ENCODE data around the gene RCL1. TPM values are rescaled to one million over a fixed set of nuclear protein-coding genes. Genes with fewer than 3 reads are reported as not detected.
A peak's percentile ranks its signal among the peaks of the same experiment; 100 is the strongest.

The RCL1 gene
- total RNA-seq, 1 experiment from 2014 or later = 34.4 TPM

GRCh38 chr9:4784403-4784802 is 8.3 kb upstream of the RCL1 start:
- no peak overlapping the region for H3K4me2 ChIP-seq (ENCODE audit: insufficient read depth, insufficient read length, low read length)
- H3K4me1 ChIP-seq (ENCODE audit: insufficient read depth, low read length) = no peaks in the 10 kb centered on the region
- H2BK15ac ChIP-seq (ENCODE audit: low read depth, low read length) = no peak overlapping the region
- H3K9ac ChIP-seq (ENCODE audit: extremely low read depth, insufficient read length, low read length) = no peak overlapping the region
- no peaks in the 10 kb centered on the region for H3K27me3 ChIP-seq (ENCODE audit: insufficient read depth, low read length)
- no peaks in the 10 kb centered on the region for H3K79me2 ChIP-seq (ENCODE audit: insufficient read depth, low read length)
- H2AK5ac ChIP-seq (ENCODE audit: insufficient read length, low read length) = no peak overlapping the region
- H3K4me3 Mint-ChIP-seq = no peak overlapping the region
- no peaks in the 10 kb centered on the region for H3K79me1 ChIP-seq (ENCODE audit: insufficient read depth, low read depth, low read length, poor library complexity, severe bottlenecking)
- H3K4me1 Mint-ChIP-seq = peaks cover 9 to 10% of the 10 kb centered on the region in 2 experiments
- H3K27ac ChIP-seq (ENCODE audit: insufficient read length, low read depth, low read length) = no peak overlapping the region
- H3K18ac ChIP-seq (ENCODE audit: insufficient read length, low read depth, low read length) = no peak overlapping the region
- no peak overlapping the region for H3T11ph ChIP-seq (ENCODE audit: low read length)
- H3K23ac ChIP-seq (ENCODE audit: insufficient read length, low read depth, low read length) = no peak overlapping the region
- H3K56ac ChIP-seq (ENCODE audit: insufficient read length, low read depth, low read length) = no peak overlapping the region
- H4K5ac ChIP-seq (ENCODE audit: insufficient read length, low read depth, low read length) = no peak overlapping the region
- H3K14ac ChIP-seq (ENCODE audit: insufficient read depth, low read length) = no peak overlapping the region
- no CpG with 5 or more reads among the region's 2 CpGs for WGBS (ENCODE audit: extremely low coverage, insufficient read length, low lambda C conversion rate)
- no peaks in the 10 kb centered on the region for H4K20me1 ChIP-seq (ENCODE audit: control insufficient read depth, insufficient read depth, insufficient read length)
- no peak overlapping the region for H2BK12ac ChIP-seq (ENCODE audit: insufficient read length, low read depth, low read length)
- H2BK20ac ChIP-seq (ENCODE audit: low read depth, low read length, poor library complexity, severe bottlenecking) = no peak overlapping the region
- peak overlapping the region in 1 of 3 experiments; percentile 76; a peak in 1 of 7 replicates for H3K27ac Mint-ChIP-seq
- H2BK120ac ChIP-seq (ENCODE audit: low read depth, low read length, poor library complexity, severe bottlenecking) = no peak overlapping the region
- no peak for DNase-seq
- H2BK5ac ChIP-seq (ENCODE audit: insufficient read length, low read length) = no peak overlapping the region
- TF ChIP-seq CTCF (conservative IDR thresholded peaks at IDR 0.05) = no peak
- no peaks in the 10 kb centered on the region for H3K23me2 ChIP-seq (ENCODE audit: insufficient read length, low read depth, low read length, poor library complexity, severe bottlenecking)
- H2AFZ ChIP-seq (ENCODE audit: low read length) = no peak overlapping the region
- no peak overlapping the region for H3K4ac ChIP-seq (ENCODE audit: low read depth, low read length)
- no peaks in the 10 kb centered on the region for H3K9me3 Mint-ChIP-seq
- H4K91ac ChIP-seq (ENCODE audit: insufficient read length, low read depth, low read length) = no peak overlapping the region
- no peaks in the 10 kb centered on the region for H3K9me3 ChIP-seq (ENCODE audit: control insufficient read depth, low read depth, low read length)
- H3K27me3 Mint-ChIP-seq (ENCODE audit: low read depth) = peaks cover 3% of the 10 kb centered on the region; the same call in 1 of the 2 replicates
- no peaks in the 10 kb centered on the region; a peak in 1 of 7 replicates for H3K36me3 Mint-ChIP-seq (ENCODE audit: insufficient read depth in 1 of 3, low read depth in 3 of 3)
- H4K8ac ChIP-seq (replicated peaks; ENCODE audit: insufficient read length, low read depth, low read length) = no peak overlapping the region
